Heart right ventricle (tissue), 16 donors: Measurements from ENCODE around the gene WDHD1. TPM values are rescaled to one million over a fixed set of nuclear protein-coding genes. Genes with fewer than 3 reads are reported as not detected.
"Not testable (repeated sequence)": the region's sequence is repeated elsewhere in the genome, so short reads cannot be mapped to it uniquely, and the experiment has no call there.

Source experiments
- ATAC-seq, 8 donors: fragments of 200-7000 bp; cut with Tn5 transposase; one replicate each; pipeline ENCODE4 v1.9.1; 2020; ENCODE audit warnings: mild to moderate bottlenecking in 8 of 8, moderate library complexity in 8 of 8, moderate number of reproducible peaks in 1 of 8
- DNase-seq, 2 donors: peaks; one replicate each; pipeline ENCODE4 v3.0.0-alpha.2; 2020
- H3K27ac ChIP-seq, 10 donors: fragments of 200-600 bp; sonication (generic) in 2 of 10; one replicate each; pipeline versions ENCODE4 v1.5.0 to v1.8.0; 2020 to 2022; ENCODE audit warnings: mild to moderate bottlenecking in 3 of 10
- H3K27me3 ChIP-seq, 7 donors: fragments of 200-600 bp; one replicate each; pipeline ENCODE4 v1.8.0; 2021 to 2022; ENCODE audit warnings: mild to moderate bottlenecking in 2 of 7
- H3K36me3 ChIP-seq, 9 donors: fragments of 200-600 bp; sonication (generic) in 1 of 9; one replicate each; pipeline versions ENCODE4 v1.5.0 to v1.8.0; 2020 to 2022; ENCODE audit warnings: mild to moderate bottlenecking in 2 of 9
- H3K4me1 ChIP-seq, 9 donors: fragments of 200-600 bp; sonication (generic) in 1 of 9; one replicate each; pipeline versions ENCODE4 v1.5.0 to v1.8.0; 2020 to 2022; ENCODE audit warnings: mild to moderate bottlenecking in 4 of 9
- H3K4me3 ChIP-seq, 10 donors: fragments of 200-600 bp; sonication (generic) in 2 of 10; one replicate each; pipeline versions ENCODE4 v1.5.0 to v1.8.0; 2020 to 2022; ENCODE audit warnings: mild to moderate bottlenecking in 7 of 10, moderate library complexity in 2 of 10
- H3K9me3 ChIP-seq, 11 donors: fragments of 200-600 bp in 10 of 11; sonication (generic) in 2 of 11; one replicate each; pipeline versions ENCODE4 v1.5.0 to v1.8.0; 2013 to 2022; ENCODE audit warnings: mild to moderate bottlenecking in 2 of 11, control low read depth in 1 of 11, moderate library complexity in 1 of 11
- CTCF ChIP-seq, 9 donors: fragments of 200-600 bp; sonication (generic) in 2 of 9; IDR thresholded peaks; one replicate each; pipeline versions ENCODE4 v1.5.0 to v1.8.0; 2021 to 2022; ENCODE audit warnings: antibody characterized with exemption in 9 of 9, mild to moderate bottlenecking in 5 of 9, moderate library complexity in 1 of 9
- WGBS, 2 donors: extraction: QIAGEN DNeasy Blood & Tissue Kit; methylation state at CpG; one replicate each; pipeline ENCODE4 v1.1.7; 2013; ENCODE audit warnings: inconsistent platforms in 1 of 2; 5-methylcytosine and 5-hydroxymethylcytosine counted together
- intact Hi-C, 10 donors: fragments of 100-400 bp; cut with DNase I; formaldehyde crosslinking; loops; one replicate each; pipeline versions ENCODE4 v1.11.1 to v1.14.2; 2022
- polyA plus RNA-seq, 2 donors: library from polyadenylated mRNA; stranded (reverse); fragments of 200-250 nt; gene quantifications; one replicate each; pipeline ENCODE4 v1.2.3, GENCODE V29; 2013
- total RNA-seq, 10 donors: library from RNA; stranded (reverse); fragmentation: NEBNext Ultra II Directional in 3 of 10; extraction: Animal tissue kit (Norgen Biotek cat#: 25700) in 3 of 10; gene quantifications; one replicate each; pipeline versions ENCODE4 v1.2.1 to v1.2.4, GENCODE V29; 2021 to 2023
- donor health status: Arrhythmogenic right ventricular cardiomyopathy.
- donor health status: ischemic (EF 13 %, LVEDD 7.1; RV severe dilation, severe dysfunction).
- donor health status: healthy with polysubstance abuse.
- donor health status: DM: no; HTN: yes; CAD: no.
- donor health status: DM: no; HTN: no; CAD: no.
- donor health status: ischemic (EF 25% LVEDD 6.9; RV normal size, moderate dysfunction).
- donor health status: ischemic (EF 25% LVEDD 5.7; RV mildly dilated, moderate dysfunction).
- donor health status: healthy.
- donor health status: DM: yes; HTN: yes; CAD: no.
- donor health status: Ischemic cardiomyopathy.
- donor health status: ischemic (EF 35%, LVEDD 5.7; RV mildly dilated, moderate dysfunction).
- donor health status: nonischemic (EF 11% LVEDD 7.7; RV severe dilation, severe dysfunction).
- donor health status: DM: yes; HTN: yes; CAD: no.
- donor health status: PGD.
- donor health status: ischemic (EF 29% LVEDD 5.4; RV normal size, mild dysfunction).
- donor health status: nonischemic (EF 23%, LVEDD 6.1; RV moderate dilation, normal function).

WDHD1 gene
- total and polyA plus RNA-seq, 12 donors = 0.59 to 2.7 (median 1.9) TPM

- H3K9me3 ChIP-seq = no peaks in the 10 kb centered on the region
- H3K4me1 ChIP-seq = peaks cover 0 to 4% (median 0%) of the 10 kb centered on the region in 9 donors
- no peaks in the 10 kb centered on the region for H3K27me3 ChIP-seq
- no peak overlapping the region for H3K4me3 ChIP-seq
- peaks cover 0 to 73% (median 11%) of the 10 kb centered on the region in 9 donors for H3K36me3 ChIP-seq
- TF ChIP-seq CTCF (IDR thresholded peaks at IDR 0.05) = no peak
- no peak overlapping the region for H3K27ac ChIP-seq
- DNase-seq (no peak), ATAC-seq (no peak)
- intact Hi-C loops = no loop called here
These were observed 11.8 kb upstream of the WDHD1 start for GRCh38 chr14:55038708-55039107.

GRCh38 chr14:55037995-55038394, 11.1 kb upstream of the WDHD1 start:
- intact Hi-C loops, H3K27me3 ChIP-seq, H3K4me3 ChIP-seq, H3K9me3 ChIP-seq, H3K27ac ChIP-seq, H3K4me1 ChIP-seq, ATAC-seq, DNase-seq: not testable (repeated sequence)
- H3K36me3 ChIP-seq = peaks cover 0 to 68% (median 5%) of the 10 kb centered on the region in 9 donors

GRCh38 chr14:55031190-55031589, 4.3 kb upstream of the WDHD1 start:
- Histone ChIP-seq H3K27me3 (no peaks in the 10 kb centered on the region), H3K9me3 (no peaks in the 10 kb centered on the region), H3K36me3 (peaks cover 0 to 38% (median 5%) of the 10 kb centered on the region in 9 donors), H3K4me3 (no peak overlapping the region), H3K4me1 (peaks cover under 1 to 53% (median 38%) of the 10 kb centered on the region in 9 donors), H3K27ac (peak overlapping the region in 3 of 10 donors; percentile 11 to 36 (median 32))
- TF ChIP-seq CTCF (IDR thresholded peaks at IDR 0.05) = no peak
- 30 to 41% methylated on average over 2 of the region's 2 CpGs for WGBS, 2 donors
- intact Hi-C loops = loop anchor here in 1 of 10 donors (2.0 kb wide), 1 partner anchor 18 kb away; no protein-coding TSS in a partner anchor
- ATAC-seq = no peak
- no peak for DNase-seq

- ATAC-seq (no peak), DNase-seq (no peak)
- WGBS, 2 donors = 66 to 69% methylated on average over 4 of the region's 4 CpGs
- H3K27ac ChIP-seq = no peak overlapping the region
- TF ChIP-seq CTCF (IDR thresholded peaks at IDR 0.05) = no peak
- peak overlapping the region in 6 of 10 donors; percentile 68 to 88 (median 80) for H3K4me3 ChIP-seq
- no peaks in the 10 kb centered on the region for H3K9me3 ChIP-seq
- intact Hi-C loops = no loop called here
- H3K27me3 ChIP-seq = no peaks in the 10 kb centered on the region
- peaks cover 3 to 56% (median 41%) of the 10 kb centered on the region in 9 donors for H3K4me1 ChIP-seq
- H3K36me3 ChIP-seq = peaks cover 0 to 14% (median 0%) of the 10 kb centered on the region in 9 donors
These were observed 1.6 kb upstream of the WDHD1 start for GRCh38 chr14:55028476-55028875.

- Histone ChIP-seq H3K27ac (peak overlapping the region in 6 of 10 donors; percentile 86 to 93 (median 91)), H3K27me3 (no peaks in the 10 kb centered on the region), H3K4me1 (peaks cover 3 to 56% (median 41%) of the 10 kb centered on the region in 9 donors), H3K9me3 (no peaks in the 10 kb centered on the region), H3K4me3 (peak overlapping the region; percentile 62 to 95 (median 78)), H3K36me3 (peaks cover 0 to 14% (median 0%) of the 10 kb centered on the region in 9 donors)
- no peak for ATAC-seq
- WGBS, 2 donors = 5% methylated on average over 8 of the region's 8 CpGs
- DNase-seq = no peak
- intact Hi-C loops = no loop called here
- no peak for TF ChIP-seq CTCF (IDR thresholded peaks at IDR 0.05)
These were observed 1.2 kb upstream of the WDHD1 start for GRCh38 chr14:55028066-55028465.
